GM12892 (cell line): Measurements from ENCODE around the gene RFT1.

Experiments used
- POLR2A ChIP-seq: IDR thresholded peaks from 2 replicates; pipeline ENCODE4 v1.6.1; 2011; ENCODE audit warnings: low read depth, low read length, control low read depth
- TAF1 ChIP-seq: IDR thresholded peaks from 2 replicates; pipeline ENCODE4 v1.6.1; 2011; ENCODE audit warnings: low read depth, mild to moderate bottlenecking, control low read depth, low read length, borderline replicate concordance

DNA sequence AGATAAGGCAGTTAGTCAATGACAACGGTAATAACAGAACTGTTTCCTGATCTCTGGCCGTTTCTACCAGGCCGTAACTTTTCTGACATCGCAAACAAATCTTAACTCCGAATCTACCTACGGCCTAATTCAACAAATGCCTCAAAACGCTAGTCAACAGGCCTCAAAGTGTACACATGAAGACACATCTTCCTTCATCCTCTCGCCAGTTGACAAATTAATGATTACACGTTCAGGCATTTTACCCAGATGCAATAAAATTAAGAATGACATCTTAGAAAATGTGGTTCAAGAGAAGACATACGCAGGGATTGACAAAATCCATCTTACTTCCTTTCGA lies 85.9 kb downstream of the RFT1 start:
- TF ChIP-seq POLR2A (no peak), TAF1 (no peak)
